ENCODE measurements around the gene OR5K1. TPM values are rescaled to one million over a fixed set of nuclear protein-coding genes. Genes with fewer than 3 reads are reported as not detected.

Gene OR5K1
- total and polyA plus RNA-seq, 2 of the 4 experiments (the other 2 are of a cell fraction): not detected

GRCh38 chr3:98445949-98446406 lies 17.0 kb upstream of the OR5K1 start:
- no peaks in the 10 kb centered on the region for H3K9me1 ChIP-seq (ENCODE audit: insufficient read depth, low read length)
- H3K23ac ChIP-seq (ENCODE audit: low read depth, low read length): no peak overlapping the region
- DNase-seq: no peak
- no peak overlapping the region for H2BK15ac ChIP-seq (ENCODE audit: low read depth, low read length)
- H4K5ac ChIP-seq (ENCODE audit: low read depth, low read length): no peak overlapping the region
- H2AK9ac ChIP-seq (replicated peaks; ENCODE audit: low read depth, low read length, poor library complexity): no peak overlapping the region
- no CpG with 5 or more reads among the region's 5 CpGs for WGBS, 2 experiments (ENCODE audit: extremely low coverage in 2 of 2, insufficient read length in 1 of 2)
- H3K9me3 ChIP-seq (ENCODE audit: control insufficient read depth, insufficient read depth, low read length): no peaks in the 10 kb centered on the region
- no peak overlapping the region for H3K27ac ChIP-seq (ENCODE audit: insufficient read depth, low read length)
- no peak overlapping the region for H2BK120ac ChIP-seq (ENCODE audit: low read depth, low read length)
- no peak overlapping the region for H2AK5ac ChIP-seq (ENCODE audit: low read depth, low read length)
- H3K4me1 ChIP-seq (ENCODE audit: control insufficient read depth, insufficient read depth, low read length): no peaks in the 10 kb centered on the region
- H2BK5ac ChIP-seq (ENCODE audit: low read depth, low read length, poor library complexity, severe bottlenecking): no peak overlapping the region
- H4K91ac ChIP-seq (ENCODE audit: insufficient read depth, low read depth, low read length): no peak overlapping the region
- H3K36me3 ChIP-seq (ENCODE audit: control insufficient read depth, insufficient read depth, low read length): no peaks in the 10 kb centered on the region
- H3K18ac ChIP-seq (ENCODE audit: low read depth, low read length): no peak overlapping the region
- no peak overlapping the region for H3K4ac ChIP-seq (ENCODE audit: low read depth, low read length)
- H2AFZ ChIP-seq (replicated peaks; ENCODE audit: low read length, poor library complexity): no peak overlapping the region
- H2BK20ac ChIP-seq (ENCODE audit: low read depth, low read length): no peak overlapping the region
- H3K27me3 ChIP-seq (ENCODE audit: control insufficient read depth, insufficient read depth, low read length): no peaks in the 10 kb centered on the region
- TF ChIP-seq CHD1 (IDR thresholded peaks at IDR 0.05; ENCODE audit: low read depth, low read length): no peak
- no peak overlapping the region for H3K14ac ChIP-seq (replicated peaks; ENCODE audit: low read depth, low read length)
- ChIA-PET POLR2A (ENCODE audit: unreplicated experiment) (no interaction called here), CTCF (no interaction called here)
- H3K56ac ChIP-seq (ENCODE audit: extremely low read depth, insufficient read depth, low read length): no peak overlapping the region
- no peak overlapping the region for H3K9ac ChIP-seq (ENCODE audit: low read depth, low read length)
- intact Hi-C loops (cut with micrococcal nuclease): no loop called here
- no peak for ATAC-seq (ENCODE audit: low read depth)
- in situ Hi-C loops (cut with MboI; ENCODE audit: low sequenced_read_pairs): no loop called here
- dilution Hi-C loops (cut with HindIII; ENCODE audit: low sequenced_read_pairs, unreplicated experiment): no loop called here
- BruUV-seq (replicated peaks): no TSS peak
- no peak overlapping the region for H3K4me2 ChIP-seq (ENCODE audit: low read depth, low read length)
- H3K79me1 ChIP-seq (ENCODE audit: low read depth in 1 of 2, low read length in 2 of 2): no peaks in the 10 kb centered on the region
- H4K20me1 ChIP-seq (ENCODE audit: insufficient read depth, low read length): no peaks in the 10 kb centered on the region
- H4K8ac ChIP-seq (ENCODE audit: low read depth in 2 of 2, low read length in 2 of 2): no peak overlapping the region
- H3K4me3 ChIP-seq (ENCODE audit: insufficient read depth, low read depth, low read length): no peak overlapping the region
